Hepatocyte (in vitro differentiated cells): Measurements from ENCODE around the gene PRR35. TPM values are rescaled to one million over a fixed set of nuclear protein-coding genes. Genes with fewer than 3 reads are reported as not detected.

ENCODE experiments used
- DNase-seq: peaks from one replicate; pipeline ENCODE4 v3.0.0-alpha.2; 2016; ENCODE audit warnings: low spot score
- H2AFZ ChIP-seq: fragments of 200-600 bp; sonication (generic); 2 replicates; pipeline ENCODE4 v1.6.0; 2016; ENCODE audit warnings: antibody characterized with exemption, mild to moderate bottlenecking
- H3K27ac ChIP-seq: fragments of 200-600 bp; sonication (generic); 2 replicates; pipeline ENCODE4 v1.5.1; 2016; ENCODE audit warnings: mild to moderate bottlenecking
- H3K27me3 ChIP-seq: fragments of 200-600 bp; sonication (generic); 2 replicates; pipeline ENCODE4 v1.6.1; 2016
- H3K36me3 ChIP-seq: fragments of 200-600 bp; sonication (generic); replicated peaks from 2 replicates; pipeline ENCODE4 v1.5.1; 2016; ENCODE audit warnings: low read depth; ENCODE audit not compliant: insufficient read depth
- H3K4me1 ChIP-seq: fragments of 200-600 bp; sonication (generic); 2 replicates; pipeline ENCODE4 v1.5.1; 2016; ENCODE audit warnings: mild to moderate bottlenecking, moderate library complexity; ENCODE audit not compliant: insufficient read depth
- H3K4me2 ChIP-seq: fragments of 200-600 bp; sonication (generic); 2 replicates; pipeline ENCODE4 v1.6.0; 2016
- H3K4me3 ChIP-seq: fragments of 200-600 bp; sonication (generic); 2 replicates; pipeline ENCODE4 v1.5.1; 2016; ENCODE audit warnings: mild to moderate bottlenecking
- H3K79me2 ChIP-seq: fragments of 200-600 bp; sonication (generic); 2 replicates; pipeline ENCODE4 v1.6.0; 2017; ENCODE audit warnings: mild to moderate bottlenecking
- H3K9me2 ChIP-seq: fragments of 200-600 bp; sonication (generic); replicated peaks from 2 replicates; pipeline ENCODE4 v1.6.0; 2017; ENCODE audit warnings: mild to moderate bottlenecking; ENCODE audit not compliant: insufficient read depth
- H3K9me3 ChIP-seq: fragments of 200-600 bp; sonication (generic); 2 replicates; pipeline ENCODE4 v1.5.1; 2016; ENCODE audit warnings: low read depth, mild to moderate bottlenecking
- H4K20me1 ChIP-seq: fragments of 200-600 bp; sonication (generic); 2 replicates; pipeline ENCODE4 v1.6.0; 2016; ENCODE audit warnings: mild to moderate bottlenecking; ENCODE audit not compliant: insufficient read depth, poor library complexity, severe bottlenecking
- EZH2 ChIP-seq: fragments of 200-600 bp; sonication (generic); IDR thresholded peaks from 2 replicates; pipeline ENCODE4 v1.6.1; 2016; ENCODE audit warnings: antibody characterized with exemption, mild to moderate bottlenecking, borderline replicate concordance
- EZH2phosphoT487 ChIP-seq: fragments of 200-600 bp; sonication (generic); IDR thresholded peaks from one replicate; pipeline ENCODE4 v1.6.1; 2018; ENCODE audit warnings: antibody characterized with exemption, mild to moderate bottlenecking, low read depth, moderate library complexity; ENCODE audit not compliant: unreplicated experiment, severe bottlenecking
- WGBS: methylation state at CpG from one replicate; pipeline ENCODE4 v1.1.6; 2016; ENCODE audit warnings: low lambda C conversion rate; ENCODE audit errors: missing lambda C conversion rate; 5-methylcytosine and 5-hydroxymethylcytosine counted together
- polyA plus RNA-seq: library from polyadenylated mRNA; unstranded; fragments of >200 nt; fragmentation: Nextera tagmentation; extraction: Ambion mirVana; gene quantifications from 2 replicates; pipeline ENCODE4 v1.2.1, GENCODE V29; 2016
- total RNA-seq: library from RNA; depleted of rRNA; stranded (reverse); fragments of >200 nt; gene quantifications from 2 replicates; pipeline ENCODE4 v1.2.3, GENCODE V29; 2014
- TF ChIP-seq, protein P1 (sequence below): fragments of 200-600 bp; sonication (generic); IDR thresholded peaks from 2 replicates; pipeline ENCODE4 v1.5.1; 2016; ENCODE audit warnings: antibody characterized with exemption, mild to moderate bottlenecking; ENCODE audit not compliant: poor library complexity

Gene PRR35
- total and polyA plus RNA-seq, 2 experiments from 2014 or later = not detected

DNA sequence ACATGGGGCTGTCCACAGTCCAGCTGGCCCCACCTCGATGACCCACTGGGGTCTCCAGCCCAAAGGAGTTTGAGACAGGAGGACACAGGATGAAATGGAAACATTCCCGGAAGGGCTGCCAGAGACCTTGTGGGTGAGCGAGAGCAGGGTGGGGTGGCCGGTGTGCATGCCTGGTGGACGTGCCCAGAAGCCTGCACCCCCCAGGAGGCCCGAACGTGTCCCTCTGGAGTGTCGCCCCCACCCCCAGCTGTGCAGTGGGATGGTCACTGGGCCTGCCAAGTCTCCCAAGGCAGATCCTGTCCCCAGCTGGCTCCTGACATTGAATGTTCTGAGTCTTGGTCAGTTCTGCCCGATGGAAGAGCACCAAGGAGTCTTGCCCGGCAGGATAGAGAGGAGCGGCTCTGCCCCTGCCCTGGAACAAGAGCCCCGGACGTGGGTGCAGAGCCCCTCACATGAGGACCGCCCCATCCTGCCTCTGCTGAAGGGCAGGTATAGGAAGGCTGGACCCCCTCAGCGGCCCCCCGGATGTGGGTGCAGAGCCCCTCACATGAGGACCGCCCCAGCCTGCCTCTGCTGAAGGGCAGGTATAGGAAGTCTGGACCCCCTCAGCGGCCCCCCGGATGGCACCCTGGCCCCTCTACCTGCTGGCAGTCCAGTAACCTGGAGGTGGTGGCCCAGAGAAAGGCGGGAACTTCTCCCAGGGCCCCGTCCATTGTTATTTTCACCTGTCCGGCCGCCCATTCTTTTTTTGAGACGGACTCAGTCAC is 35.7 kb upstream of the PRR35 start:
- Histone ChIP-seq H3K4me2 (peak overlapping the region; percentile 95), H3K4me3 (no peak overlapping the region), H3K36me3 (no peaks in the 10 kb centered on the region), H3K27me3 (no peaks in the 10 kb centered on the region), H3K9me3 (no peaks in the 10 kb centered on the region), H3K27ac (peak overlapping the region; percentile 97), H3K4me1 (peaks cover 31% of the 10 kb centered on the region), H3K9me2 (no peaks in the 10 kb centered on the region), H2AFZ (no peak overlapping the region), H3K79me2 (peaks cover 29% of the 10 kb centered on the region), H4K20me1 (peaks cover 11% of the 10 kb centered on the region)
- no peak for DNase-seq
- 93% methylated on average over 24 of the region's 24 CpGs for WGBS
- TF ChIP-seq EZH2phosphoT487 (no peak), EZH2 (no peak)
- TF ChIP-seq, protein P1, sequence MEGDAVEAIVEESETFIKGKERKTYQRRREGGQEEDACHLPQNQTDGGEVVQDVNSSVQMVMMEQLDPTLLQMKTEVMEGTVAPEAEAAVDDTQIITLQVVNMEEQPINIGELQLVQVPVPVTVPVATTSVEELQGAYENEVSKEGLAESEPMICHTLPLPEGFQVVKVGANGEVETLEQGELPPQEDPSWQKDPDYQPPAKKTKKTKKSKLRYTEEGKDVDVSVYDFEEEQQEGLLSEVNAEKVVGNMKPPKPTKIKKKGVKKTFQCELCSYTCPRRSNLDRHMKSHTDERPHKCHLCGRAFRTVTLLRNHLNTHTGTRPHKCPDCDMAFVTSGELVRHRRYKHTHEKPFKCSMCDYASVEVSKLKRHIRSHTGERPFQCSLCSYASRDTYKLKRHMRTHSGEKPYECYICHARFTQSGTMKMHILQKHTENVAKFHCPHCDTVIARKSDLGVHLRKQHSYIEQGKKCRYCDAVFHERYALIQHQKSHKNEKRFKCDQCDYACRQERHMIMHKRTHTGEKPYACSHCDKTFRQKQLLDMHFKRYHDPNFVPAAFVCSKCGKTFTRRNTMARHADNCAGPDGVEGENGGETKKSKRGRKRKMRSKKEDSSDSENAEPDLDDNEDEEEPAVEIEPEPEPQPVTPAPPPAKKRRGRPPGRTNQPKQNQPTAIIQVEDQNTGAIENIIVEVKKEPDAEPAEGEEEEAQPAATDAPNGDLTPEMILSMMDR = no peak

DNA sequence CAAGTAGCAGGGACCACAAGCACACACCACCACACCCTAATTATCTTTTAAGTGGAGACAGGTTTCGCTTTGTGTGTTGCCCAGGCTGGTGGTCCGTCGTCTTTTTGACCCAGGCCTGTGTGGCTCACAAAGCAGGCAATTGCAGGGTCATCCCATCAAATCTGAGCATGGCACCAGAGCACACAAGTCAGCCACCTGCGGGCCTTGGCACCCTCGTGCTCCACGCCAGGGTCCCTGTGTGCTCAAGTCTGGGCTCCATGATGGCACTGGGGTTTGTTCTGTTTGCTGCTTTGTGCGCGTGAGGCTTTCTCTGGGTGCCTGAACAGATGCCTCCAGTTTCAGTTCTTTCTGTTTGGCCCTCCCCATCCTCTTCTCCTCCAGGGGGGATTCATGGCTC is 35.1 kb upstream of the PRR35 start:
- Histone ChIP-seq H3K27me3 (no peaks in the 10 kb centered on the region), H4K20me1 (peaks cover 18% of the 10 kb centered on the region), H3K36me3 (no peaks in the 10 kb centered on the region), H3K4me3 (no peak overlapping the region), H3K79me2 (peaks cover 35% of the 10 kb centered on the region), H3K4me2 (peak overlapping the region; percentile 95), H3K4me1 (peaks cover 37% of the 10 kb centered on the region), H2AFZ (no peak overlapping the region), H3K9me2 (no peaks in the 10 kb centered on the region), H3K27ac (peak overlapping the region; percentile 97), H3K9me3 (no peaks in the 10 kb centered on the region)
- DNase-seq = no peak
- WGBS = over 99% methylated on average over 8 of the region's 8 CpGs
- no peak for TF ChIP-seq EZH2
- no peak for TF ChIP-seq EZH2phosphoT487
- TF ChIP-seq, protein P1 = no peak

DNA sequence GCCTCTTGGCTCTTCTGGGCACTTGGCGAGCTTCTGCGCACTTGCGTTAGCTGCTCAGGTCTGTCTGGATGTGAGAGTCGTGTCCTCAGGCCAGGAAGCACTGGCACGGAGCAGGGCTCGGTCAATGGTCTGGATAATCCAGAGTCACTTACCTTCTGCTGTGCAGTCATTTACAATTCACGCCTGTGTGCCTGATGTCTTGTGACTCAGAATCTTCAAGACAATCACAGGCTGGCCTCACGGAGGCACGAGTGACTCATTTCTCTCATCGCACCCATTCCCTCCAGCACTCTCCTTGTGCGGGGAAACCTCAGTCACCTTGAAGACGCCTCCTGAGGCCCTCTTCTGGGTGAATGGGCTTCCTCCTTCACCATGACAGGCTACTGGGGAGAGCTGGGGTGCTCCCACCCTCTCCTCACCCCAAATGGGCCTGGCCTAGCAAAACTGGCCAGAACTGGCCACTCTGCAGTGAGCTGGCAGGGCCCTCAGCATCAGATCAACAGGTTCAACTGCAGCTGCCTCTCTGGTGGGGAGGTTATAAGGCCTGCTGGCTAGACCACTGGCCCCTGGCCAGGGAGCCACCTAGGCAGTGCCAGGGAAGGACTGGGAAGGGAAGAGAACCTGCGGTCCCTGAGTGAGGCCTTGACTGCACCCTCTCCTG is 34.5 kb upstream of the PRR35 start:
- TF ChIP-seq EZH2phosphoT487 (no peak), EZH2 (no peak)
- TF ChIP-seq, protein P1 = no peak
- H3K36me3 ChIP-seq = no peaks in the 10 kb centered on the region
- H2AFZ ChIP-seq = no peak overlapping the region
- H3K9me2 ChIP-seq = no peaks in the 10 kb centered on the region
- peak; percentile 84 for DNase-seq
- H3K4me2 ChIP-seq = peak overlapping the region; percentile 95
- 62% methylated on average over 13 of the region's 13 CpGs for WGBS
- H4K20me1 ChIP-seq = peaks cover 23% of the 10 kb centered on the region
- H3K9me3 ChIP-seq = no peaks in the 10 kb centered on the region
- no peak overlapping the region for H3K4me3 ChIP-seq
- H3K27me3 ChIP-seq = no peaks in the 10 kb centered on the region
- H3K27ac ChIP-seq = peak overlapping the region; percentile 97
- H3K79me2 ChIP-seq = peaks cover 41% of the 10 kb centered on the region
- H3K4me1 ChIP-seq = peaks cover 42% of the 10 kb centered on the region
